H9 (cell line): Measurements from ENCODE around the gene RILPL1. TPM values are rescaled to one million over a fixed set of nuclear protein-coding genes. Genes with fewer than 3 reads are reported as not detected.
"Not testable (repeated sequence)": the region's sequence is repeated elsewhere in the genome, so short reads cannot be mapped to it uniquely, and the experiment has no call there.

Experiments
- DNase-seq: peaks from one replicate; pipeline ENCODE4 v3.0.0-alpha.2; 2017
- H2AFZ ChIP-seq: one replicate; pipeline ENCODE4 v1.6.1; 2013; ENCODE audit warnings: mild to moderate bottlenecking, low read length, control low read depth, moderate library complexity
- H2AK5ac ChIP-seq: 2 replicates; pipeline ENCODE4 v1.6.1; 2013; ENCODE audit warnings: low read length, control low read depth, mixed read lengths; ENCODE audit not compliant: insufficient read length
- H2BK120ac ChIP-seq: one replicate; pipeline ENCODE4 v1.6.1; 2013; ENCODE audit warnings: low read depth, mild to moderate bottlenecking, low read length, control low read depth, inconsistent platforms; ENCODE audit not compliant: poor library complexity, severe bottlenecking
- H2BK12ac ChIP-seq: 2 replicates; pipeline ENCODE4 v1.6.1; 2013; ENCODE audit warnings: low read length, control low read depth, mixed read lengths, low read depth; ENCODE audit not compliant: insufficient read length
- H2BK15ac ChIP-seq: 2 replicates; pipeline ENCODE4 v1.6.1; 2013; ENCODE audit warnings: low read depth, low read length, control low read depth
- H2BK20ac ChIP-seq: one replicate; pipeline ENCODE4 v1.6.1; 2013; ENCODE audit warnings: low read depth, mild to moderate bottlenecking, low read length, control low read depth, inconsistent platforms; ENCODE audit not compliant: poor library complexity, severe bottlenecking
- H2BK5ac ChIP-seq: 2 replicates; pipeline ENCODE4 v1.6.1; 2013; ENCODE audit warnings: low read length, control low read depth, mixed read lengths; ENCODE audit not compliant: insufficient read length
- H3K14ac ChIP-seq: 2 replicates; pipeline ENCODE4 v1.6.1; 2013; ENCODE audit warnings: low read length, control low read depth; ENCODE audit not compliant: insufficient read depth
- H3K18ac ChIP-seq: 2 replicates; pipeline ENCODE4 v1.6.1; 2013; ENCODE audit warnings: low read depth, mild to moderate bottlenecking, mixed read lengths, low read length, control low read depth; ENCODE audit not compliant: insufficient read length
- H3K23ac ChIP-seq: 2 replicates; pipeline ENCODE4 v1.6.1; 2013; ENCODE audit warnings: low read length, control low read depth, mixed read lengths, low read depth; ENCODE audit not compliant: insufficient read length
- H3K23me2 ChIP-seq: 2 replicates; pipeline ENCODE4 v1.6.1; 2013; ENCODE audit warnings: low read depth, mild to moderate bottlenecking, mixed read lengths, low read length, control low read depth; ENCODE audit not compliant: insufficient read length, poor library complexity, severe bottlenecking
- H3K27ac ChIP-seq: 2 replicates; pipeline ENCODE4 v1.5.1; 2013; ENCODE audit warnings: low read length, control low read depth, mixed read lengths, low read depth; ENCODE audit not compliant: insufficient read length
- H3K27me3 ChIP-seq: 2 replicates; pipeline ENCODE4 v1.6.1; 2013; ENCODE audit warnings: low read length, control low read depth, inconsistent platforms; ENCODE audit not compliant: insufficient read depth
- H3K4ac ChIP-seq: 2 replicates; pipeline ENCODE4 v1.6.1; 2013; ENCODE audit warnings: low read depth, mild to moderate bottlenecking, control low read depth, inconsistent platforms, low read length, moderate library complexity
- H3K4me1 ChIP-seq: 2 replicates; pipeline ENCODE4 v1.6.1; 2013; ENCODE audit warnings: low read length, control low read depth, inconsistent platforms; ENCODE audit not compliant: insufficient read depth
- H3K4me2 ChIP-seq: 2 replicates; pipeline ENCODE4 v1.6.1; 2013; ENCODE audit warnings: low read length, control low read depth, mixed read lengths; ENCODE audit not compliant: insufficient read length, insufficient read depth
- H3K56ac ChIP-seq: 2 replicates; pipeline ENCODE4 v1.6.1; 2013; ENCODE audit warnings: low read depth, mild to moderate bottlenecking, mixed read lengths, low read length, control low read depth; ENCODE audit not compliant: insufficient read length
- H3K79me1 ChIP-seq: 2 replicates; pipeline ENCODE4 v1.6.1; 2013; ENCODE audit warnings: low read depth, mild to moderate bottlenecking, moderate library complexity, low read length, control low read depth, inconsistent platforms; ENCODE audit not compliant: insufficient read depth, poor library complexity, severe bottlenecking
- H3K79me2 ChIP-seq: 2 replicates; pipeline ENCODE4 v1.6.1; 2013; ENCODE audit warnings: low read length, control low read depth, inconsistent platforms; ENCODE audit not compliant: insufficient read depth
- H3K9ac ChIP-seq: 2 replicates; pipeline ENCODE4 v1.6.1; 2013; ENCODE audit warnings: low read length, control low read depth, mixed read lengths; ENCODE audit not compliant: insufficient read length; ENCODE audit errors: extremely low read depth
- H3K9me3 ChIP-seq: one replicate; pipeline ENCODE4 v1.6.1; 2013; ENCODE audit warnings: low read depth, low read length, inconsistent platforms; ENCODE audit not compliant: control insufficient read depth
- H3T11ph ChIP-seq: one replicate; pipeline ENCODE4 v1.6.1; 2013; ENCODE audit warnings: mild to moderate bottlenecking, low read length, control low read depth, inconsistent platforms
- H4K20me1 ChIP-seq: one replicate; pipeline ENCODE4 v1.6.1; 2013; ENCODE audit not compliant: control insufficient read depth, insufficient read length, insufficient read depth
- H4K5ac ChIP-seq: 2 replicates; pipeline ENCODE4 v1.6.1; 2013; ENCODE audit warnings: low read depth, mild to moderate bottlenecking, mixed read lengths, low read length, control low read depth; ENCODE audit not compliant: insufficient read length
- H4K8ac ChIP-seq: replicated peaks from 2 replicates; pipeline ENCODE4 v1.6.1; 2013; ENCODE audit warnings: low read length, control low read depth, mixed read lengths, low read depth; ENCODE audit not compliant: insufficient read length
- H4K91ac ChIP-seq: 2 replicates; pipeline ENCODE4 v1.6.1; 2013; ENCODE audit warnings: low read depth, mild to moderate bottlenecking, moderate library complexity, mixed read lengths, low read length, control low read depth; ENCODE audit not compliant: insufficient read length
- H3K27ac Mint-ChIP-seq, 3 experiments: 2 replicates in 2 of 3; 3 replicates in 1 of 3; pipeline ENCODE4 v1.8.0; 2020 to 2021; ENCODE audit warnings: mixed read lengths in 3 of 3, mild to moderate bottlenecking in 1 of 3, moderate library complexity in 1 of 3
- H3K27me3 Mint-ChIP-seq: 2 replicates; pipeline ENCODE4 v1.8.0; 2021; ENCODE audit warnings: low read depth, mild to moderate bottlenecking, moderate library complexity, mixed read lengths
- H3K36me3 Mint-ChIP-seq, 3 experiments: 2 replicates in 2 of 3; 3 replicates in 1 of 3; pipeline ENCODE4 v1.8.0; 2020 to 2021; ENCODE audit warnings: low read depth in 3 of 3, mixed read lengths in 3 of 3; ENCODE audit not compliant: insufficient read depth in 1 of 3
- H3K4me1 Mint-ChIP-seq, 2 experiments: 2 replicates each; pipeline ENCODE4 v1.8.0; 2020; ENCODE audit warnings: mixed read lengths in 2 of 2
- H3K4me3 Mint-ChIP-seq, 2 experiments: 2 replicates in 1 of 2; 3 replicates in 1 of 2; pipeline ENCODE4 v1.8.0; 2020 to 2021; ENCODE audit warnings: mild to moderate bottlenecking in 2 of 2, mixed read lengths in 2 of 2, moderate library complexity in 1 of 2
- H3K9me3 Mint-ChIP-seq, 2 experiments: 2 replicates in 1 of 2; 3 replicates in 1 of 2; pipeline ENCODE4 v1.8.0; 2020; ENCODE audit warnings: mild to moderate bottlenecking in 2 of 2, mixed read lengths in 2 of 2, moderate library complexity in 1 of 2
- CTCF ChIP-seq: fragments of 200-600 bp; sonication (generic); conservative IDR thresholded peaks from 3 replicates; pipeline ENCODE4 v1.8.0; 2021; ENCODE audit warnings: antibody characterized with exemption, mild to moderate bottlenecking
- WGBS: extraction: QIAGEN DNeasy Blood & Tissue Kit; methylation state at CpG from one replicate; pipeline ENCODE4 v1.1.7; 2013; ENCODE audit warnings: missing lambda C conversion rate, low lambda C conversion rate, mixed read lengths; ENCODE audit not compliant: insufficient read length; ENCODE audit errors: extremely low coverage; 5-methylcytosine and 5-hydroxymethylcytosine counted together
- total RNA-seq: library from RNA; stranded (reverse); gene quantifications from 2 replicates; pipeline ENCODE4 v1.2.1, GENCODE V29; 2021

Gene RILPL1
- total RNA-seq, 1 experiment from 2014 or later: 8.1 TPM

GRCh38 chr12:123465084-123465483 is 68.4 kb downstream of the RILPL1 start:
- Mint-ChIP-seq H3K36me3 (peaks cover 0 to 22% (median 11%) of the 10 kb centered on the region in 3 experiments; a peak in 5 of 7 replicates), H3K27me3 (no peaks in the 10 kb centered on the region), H3K27ac (no peak overlapping the region), H3K4me3 (no peak overlapping the region), H3K9me3 (no peaks in the 10 kb centered on the region), H3K4me1 (no peaks in the 10 kb centered on the region)
- Histone ChIP-seq H4K5ac (no peak overlapping the region), H2BK120ac (no peak overlapping the region), H4K91ac (no peak overlapping the region), H3K56ac (no peak overlapping the region), H2BK12ac (no peak overlapping the region), H3K23me2 (no peaks in the 10 kb centered on the region), H3K4me1 (no peaks in the 10 kb centered on the region), H2BK20ac (no peak overlapping the region), H2AK5ac (no peak overlapping the region), H3K27me3 (no peaks in the 10 kb centered on the region), H3K4ac (no peak overlapping the region), H3T11ph (no peak overlapping the region), H2BK15ac (no peak overlapping the region), H3K79me1 (no peaks in the 10 kb centered on the region), H2BK5ac (no peak overlapping the region), H3K9me3 (no peaks in the 10 kb centered on the region), H3K9ac (no peak overlapping the region), H3K14ac (no peak overlapping the region), H3K27ac (no peak overlapping the region), H3K18ac (no peak overlapping the region), H2AFZ (no peak overlapping the region), H4K20me1 (no peaks in the 10 kb centered on the region), H3K79me2 (no peaks in the 10 kb centered on the region), H3K4me2 (no peak overlapping the region), H4K8ac (no peak overlapping the region), H3K23ac (no peak overlapping the region)
- no CpG with 5 or more reads among the region's 4 CpGs for WGBS
- no peak for DNase-seq
- no peak for TF ChIP-seq CTCF

- not testable (repeated sequence) for H3K23ac ChIP-seq, H2BK12ac ChIP-seq, H3K4me2 ChIP-seq, H3K23me2 ChIP-seq, H3K27ac Mint-ChIP-seq, H3K4me3 Mint-ChIP-seq, H3K4me1 ChIP-seq, DNase-seq, H4K91ac ChIP-seq, H3K27ac ChIP-seq, H3K4me1 Mint-ChIP-seq, H2BK20ac ChIP-seq, H3K79me1 ChIP-seq, H2AFZ ChIP-seq, H2BK120ac ChIP-seq, H3K18ac ChIP-seq, H3K79me2 ChIP-seq, H3K4ac ChIP-seq, H2AK5ac ChIP-seq, H3K14ac ChIP-seq, H3K27me3 ChIP-seq, H3T11ph ChIP-seq, H3K9me3 Mint-ChIP-seq, H3K9me3 ChIP-seq, H3K27me3 Mint-ChIP-seq, H3K56ac ChIP-seq, H4K5ac ChIP-seq, H4K20me1 ChIP-seq, H4K8ac ChIP-seq, H3K9ac ChIP-seq, H2BK15ac ChIP-seq, H2BK5ac ChIP-seq
- WGBS: no CpG with 5 or more reads among the region's 11 CpGs
- peaks cover 0 to 28% (median 16%) of the 10 kb centered on the region in 3 experiments; a peak in 5 of 7 replicates for H3K36me3 Mint-ChIP-seq
These were observed 70.3 kb downstream of the RILPL1 start for GRCh38 chr12:123463174-123463573.
